ENCODE results near the gene RHOBTB1.
A peak's percentile ranks its signal among the peaks of the same experiment; 100 is the strongest.

Gene RHOBTB1

GRCh38 chr10:60825520-60825919 is 118.5 kb downstream of the RHOBTB1 start:
- no peak overlapping the region for H3K4me3 ChIP-seq (ENCODE audit: low read depth, low read length)
- no peak for TF ChIP-seq MAX (IDR thresholded peaks at IDR 0.05; ENCODE audit: low read depth, low read length)
- TF ChIP-seq POLR2A (IDR thresholded peaks at IDR 0.05; ENCODE audit: extremely low read depth, insufficient read length): no peak
- no peak for TF ChIP-seq MYC (IDR thresholded peaks at IDR 0.05; ENCODE audit: low read depth, low read length)
- no peak for TF ChIP-seq CTCF (IDR thresholded peaks at IDR 0.05; ENCODE audit: low read depth, low read length)
- DNase-seq (ENCODE audit: low read depth): no peak

GRCh38 chr10:60823324-60823723 is 120.7 kb downstream of the RHOBTB1 start:
- TF ChIP-seq MYC (IDR thresholded peaks at IDR 0.05; ENCODE audit: low read depth, low read length) (no peak), POLR2A (IDR thresholded peaks at IDR 0.05; ENCODE audit: extremely low read depth, insufficient read length) (no peak), CTCF (IDR thresholded peaks at IDR 0.05; ENCODE audit: low read depth, low read length) (no peak), MAX (IDR thresholded peaks at IDR 0.05; ENCODE audit: low read depth, low read length) (no peak)
- no peak for DNase-seq (ENCODE audit: low read depth)
- no peak overlapping the region for H3K4me3 ChIP-seq (ENCODE audit: low read depth, low read length)

- H3K4me3 ChIP-seq (ENCODE audit: low read depth, low read length): no peak overlapping the region
- no peak for TF ChIP-seq POLR2A (IDR thresholded peaks at IDR 0.05; ENCODE audit: extremely low read depth, insufficient read length)
- TF ChIP-seq CTCF (IDR thresholded peaks at IDR 0.05; ENCODE audit: low read depth, low read length): no peak
- TF ChIP-seq MAX (IDR thresholded peaks at IDR 0.05; ENCODE audit: low read depth, low read length): no peak
- no peak for TF ChIP-seq MYC (IDR thresholded peaks at IDR 0.05; ENCODE audit: low read depth, low read length)
- DNase-seq (ENCODE audit: low read depth): no peak
Observed at GRCh38 chr10:60822809-60823208, 121.2 kb downstream of the RHOBTB1 start.

DNA sequence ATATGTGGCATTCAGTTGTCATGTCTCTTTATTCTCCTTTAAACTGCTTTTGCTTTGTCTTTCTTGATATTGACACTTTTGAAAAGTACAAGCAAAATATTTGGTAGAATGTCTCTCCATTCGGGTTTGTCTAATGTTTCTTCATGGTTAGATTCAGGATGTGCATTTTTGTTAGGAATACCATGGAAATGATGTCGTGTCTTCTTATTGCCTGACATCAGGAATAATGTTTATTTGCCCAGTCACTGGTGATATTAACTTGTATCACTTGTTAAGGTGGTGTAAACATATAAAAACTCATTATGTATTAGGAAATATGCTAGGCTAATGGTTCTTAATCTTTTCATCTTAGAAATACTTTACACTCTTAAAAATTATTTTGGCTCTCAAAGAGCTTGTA is 122.3 kb downstream of the RHOBTB1 start:
- TF ChIP-seq CTCF (IDR thresholded peaks at IDR 0.05; ENCODE audit: low read depth, low read length) (no peak), POLR2A (IDR thresholded peaks at IDR 0.05; ENCODE audit: extremely low read depth, insufficient read length) (no peak), MAX (IDR thresholded peaks at IDR 0.05; ENCODE audit: low read depth, low read length) (no peak), MYC (IDR thresholded peaks at IDR 0.05; ENCODE audit: low read depth, low read length) (no peak)
- DNase-seq (ENCODE audit: low read depth): no peak
- no peak overlapping the region for H3K4me3 ChIP-seq (ENCODE audit: low read depth, low read length)

DNA sequence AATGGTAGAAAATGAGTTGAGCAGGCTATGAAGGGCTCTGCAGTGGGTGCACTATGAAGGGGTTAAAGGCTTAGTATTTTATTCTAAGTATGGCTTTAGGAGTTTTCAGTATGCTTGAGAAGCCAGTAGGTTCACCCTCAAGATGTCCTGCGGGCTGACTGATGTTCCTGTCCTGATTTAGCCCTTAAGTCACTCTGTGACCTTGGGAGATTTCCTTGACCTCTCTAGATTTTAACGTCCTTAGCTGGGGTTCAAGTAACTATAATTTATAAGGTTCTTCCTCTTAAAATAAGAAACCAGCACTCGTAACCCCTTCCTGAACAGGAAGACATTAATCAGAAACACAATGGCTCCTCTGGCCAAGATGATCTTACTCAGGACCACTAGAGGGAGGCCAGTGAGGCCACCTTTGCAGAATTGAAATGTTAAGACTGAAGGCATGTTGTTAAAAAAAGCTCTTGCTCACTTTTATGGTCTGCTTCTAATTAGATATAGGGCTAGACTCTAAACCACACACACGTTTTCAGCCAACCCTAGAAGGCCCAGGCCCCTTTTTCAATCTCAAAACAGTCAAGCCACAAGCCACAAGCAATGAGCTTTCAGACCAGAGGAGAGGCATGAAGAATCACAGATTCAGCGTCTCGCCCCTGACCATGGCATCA is 123.8 kb downstream of the RHOBTB1 start:
- peak; percentile 19 for DNase-seq (ENCODE audit: low read depth)
- TF ChIP-seq MYC (IDR thresholded peaks at IDR 0.05; ENCODE audit: low read depth, low read length) (no peak), CTCF (IDR thresholded peaks at IDR 0.05; ENCODE audit: low read depth, low read length) (no peak), MAX (IDR thresholded peaks at IDR 0.05; ENCODE audit: low read depth, low read length) (no peak), POLR2A (IDR thresholded peaks at IDR 0.05; ENCODE audit: extremely low read depth, insufficient read length) (no peak)
- H3K4me3 ChIP-seq (ENCODE audit: low read depth, low read length): no peak overlapping the region
